HG02981 (cell line): ENCODE results near the gene KRTAP3-1.
"Not testable (repeated sequence)": the region's sequence is repeated elsewhere in the genome, so short reads cannot be mapped to it uniquely, and the experiment has no call there.

Experiments used
- ATAC-seq: cut with Tn5 transposase; IDR thresholded peaks from one replicate; pipeline ENCODE4 v1.9.1; 2021; ENCODE audit warnings: mild to moderate bottlenecking, moderate library complexity; ENCODE audit not compliant: unreplicated experiment

KRTAP3-1 gene

DNA sequence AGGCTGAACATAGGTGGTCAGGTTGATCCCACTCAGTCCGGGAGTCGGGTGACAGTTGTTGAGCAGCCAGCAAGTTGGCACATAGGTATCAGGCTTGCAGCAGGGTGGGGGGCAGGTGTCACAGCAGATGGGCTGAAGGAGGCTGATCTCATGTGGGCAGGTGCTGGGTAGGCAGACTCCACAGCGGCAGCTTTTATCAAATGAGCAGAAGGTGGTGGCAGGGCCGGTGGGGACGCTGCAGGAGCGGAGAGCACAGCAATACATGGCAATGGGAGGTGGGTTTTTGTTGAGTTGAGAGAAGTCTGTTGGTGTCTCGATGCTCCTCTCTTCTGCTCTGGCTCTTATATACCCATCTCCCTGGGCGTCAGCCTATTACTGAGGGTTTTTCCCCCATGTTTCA is at the start of gene KRTAP3-1:
Gene KRTAP3-1 (minus strand): TSS at position 318 of the 400 bp plus-strand sequence. CDS start 54 bp downstream, at position 264.
- ATAC-seq: no peak

DNA sequence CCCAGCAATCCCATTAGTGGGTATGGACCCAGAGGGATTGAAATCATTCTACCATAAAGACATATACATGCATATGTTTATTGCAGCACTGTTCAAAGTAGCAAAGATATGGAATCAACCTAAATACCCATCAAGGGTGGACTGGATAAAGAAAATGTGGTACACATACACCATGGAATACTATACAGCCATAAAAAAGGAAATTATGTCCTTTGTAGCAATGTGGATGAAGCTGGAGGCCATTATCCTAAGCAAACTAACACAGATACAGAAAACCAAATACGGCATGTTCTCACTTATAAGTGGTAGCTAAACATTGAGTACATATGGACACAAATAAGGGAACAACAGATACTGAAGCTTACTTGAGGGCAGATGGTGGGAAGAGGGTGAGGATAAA is 48.6 kb upstream of the KRTAP3-1 start:
- ATAC-seq: no peak

DNA sequence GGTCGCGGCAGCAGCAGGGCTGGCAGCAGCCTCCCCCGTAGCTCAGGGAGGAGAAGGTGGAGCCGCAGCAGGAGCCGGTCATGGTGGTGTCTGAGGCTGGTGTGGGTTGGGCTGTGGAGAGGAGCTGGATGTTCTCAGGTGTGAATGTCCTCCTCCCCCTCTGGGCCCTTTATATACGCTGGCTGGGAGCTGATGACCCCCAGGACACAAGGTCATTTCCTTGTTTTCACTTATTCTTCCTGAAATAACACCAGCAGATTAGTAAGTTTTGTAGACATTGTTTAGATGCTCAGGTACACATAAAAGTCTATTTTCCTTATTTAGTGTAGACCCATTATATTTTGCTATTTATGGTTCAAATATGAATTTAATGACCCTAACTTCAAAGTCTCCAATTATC is 46.2 kb upstream of the KRTAP3-1 start, which contains the start of gene KRTAP2-2:
Gene KRTAP2-2 (minus strand): TSS at position 101 of the 400 bp plus-strand sequence. CDS start 19 bp downstream, at position 82.
- not testable (repeated sequence) for ATAC-seq

DNA sequence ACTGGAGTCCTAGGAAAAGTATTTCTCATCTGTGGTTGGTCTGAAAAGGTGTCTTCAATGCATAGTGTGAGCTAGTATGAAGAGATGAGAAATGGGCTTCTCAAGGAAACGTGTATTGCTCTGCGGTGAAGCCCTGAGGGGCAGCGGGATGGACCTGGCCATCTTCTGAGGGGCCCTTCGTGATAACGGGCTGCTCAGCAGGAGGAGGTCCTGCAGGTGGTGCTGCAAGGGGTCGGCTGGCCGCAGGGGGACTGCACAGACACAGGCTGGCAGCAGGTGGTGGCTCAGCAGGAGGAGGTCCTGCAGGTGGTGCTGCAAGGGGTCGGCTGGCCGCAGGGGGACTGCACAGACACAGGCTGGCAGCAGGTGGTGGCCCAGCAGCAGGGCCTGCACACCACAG is 45.6 kb upstream of the KRTAP3-1 start:
- ATAC-seq: not testable (repeated sequence)

DNA sequence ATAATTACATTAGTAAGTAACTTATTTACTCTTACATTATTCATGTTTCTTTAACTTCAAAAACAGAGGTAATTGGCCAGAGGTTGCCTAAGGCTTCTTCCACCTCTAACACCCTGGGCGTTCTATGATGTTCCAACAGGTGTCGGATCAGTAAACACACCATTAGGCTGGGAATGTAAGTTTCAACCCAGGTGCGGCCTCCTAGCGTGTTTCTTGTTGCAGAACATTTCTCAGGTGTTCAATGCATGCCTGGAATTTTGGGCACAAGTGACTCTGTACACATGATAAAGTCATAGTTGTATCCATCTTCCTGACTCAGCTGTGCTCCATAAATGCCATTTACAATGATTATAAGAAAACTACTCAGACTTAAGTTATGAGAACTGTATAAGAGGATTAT is 45.1 kb upstream of the KRTAP3-1 start:
- ATAC-seq: no peak

DNA sequence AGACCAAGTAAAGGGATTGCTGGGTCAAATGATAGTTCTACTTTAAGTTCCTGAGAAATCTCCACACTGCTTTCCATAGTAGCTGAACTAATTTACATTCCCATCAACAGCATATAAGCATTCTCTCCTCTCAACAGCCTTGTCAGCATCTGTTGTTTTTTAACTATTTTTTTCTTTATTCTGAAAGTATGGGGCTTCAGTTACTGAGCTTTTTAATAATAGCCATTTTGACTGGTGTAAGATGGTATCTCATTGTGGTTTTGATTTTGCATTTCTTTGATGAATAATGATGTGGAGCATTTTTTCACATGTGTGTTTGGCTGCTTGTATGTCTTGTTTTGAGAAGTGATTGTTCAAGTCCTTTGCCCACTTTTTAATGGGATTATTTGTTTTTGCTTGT is 43.6 kb upstream of the KRTAP3-1 start:
- no peak for ATAC-seq

DNA sequence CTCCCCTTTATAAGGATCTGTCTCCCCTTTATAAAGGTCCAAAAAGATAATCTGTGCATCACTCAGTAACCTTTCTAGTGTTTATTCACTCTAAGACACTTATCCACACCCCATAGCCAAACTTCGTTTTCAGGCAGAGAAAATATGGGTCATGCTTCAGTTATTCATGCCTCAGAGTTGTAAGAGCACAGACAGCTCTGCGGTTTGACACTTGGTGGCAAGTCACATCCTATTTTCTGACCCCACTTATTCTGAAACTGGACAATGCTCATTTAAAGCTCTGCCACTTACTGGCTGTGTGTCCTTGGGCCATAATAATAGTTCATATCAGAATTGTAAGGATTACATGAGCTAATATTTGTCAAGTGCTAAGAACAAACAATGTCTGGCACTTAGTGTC is 40.2 kb upstream of the KRTAP3-1 start:
- ATAC-seq: no peak

DNA sequence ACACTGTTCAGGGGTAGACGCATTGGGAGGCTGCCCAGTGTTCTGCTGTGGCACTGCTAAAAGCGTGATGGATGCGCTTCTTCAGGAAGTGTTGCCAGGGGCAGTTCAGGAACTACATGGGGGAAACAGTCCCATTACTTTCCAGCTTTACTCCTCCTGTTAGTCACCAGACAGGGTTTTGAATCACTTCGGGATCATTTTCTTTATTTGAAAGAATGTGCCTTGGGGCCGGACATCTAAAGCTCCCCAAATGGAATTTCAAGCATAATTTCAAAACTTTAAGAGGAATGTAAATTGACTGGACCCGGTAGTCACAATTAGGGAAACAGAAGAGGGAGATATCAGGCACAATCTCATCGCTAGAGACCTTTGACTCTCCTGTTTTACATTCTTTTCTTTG is 39.5 kb upstream of the KRTAP3-1 start:
- no peak for ATAC-seq

DNA sequence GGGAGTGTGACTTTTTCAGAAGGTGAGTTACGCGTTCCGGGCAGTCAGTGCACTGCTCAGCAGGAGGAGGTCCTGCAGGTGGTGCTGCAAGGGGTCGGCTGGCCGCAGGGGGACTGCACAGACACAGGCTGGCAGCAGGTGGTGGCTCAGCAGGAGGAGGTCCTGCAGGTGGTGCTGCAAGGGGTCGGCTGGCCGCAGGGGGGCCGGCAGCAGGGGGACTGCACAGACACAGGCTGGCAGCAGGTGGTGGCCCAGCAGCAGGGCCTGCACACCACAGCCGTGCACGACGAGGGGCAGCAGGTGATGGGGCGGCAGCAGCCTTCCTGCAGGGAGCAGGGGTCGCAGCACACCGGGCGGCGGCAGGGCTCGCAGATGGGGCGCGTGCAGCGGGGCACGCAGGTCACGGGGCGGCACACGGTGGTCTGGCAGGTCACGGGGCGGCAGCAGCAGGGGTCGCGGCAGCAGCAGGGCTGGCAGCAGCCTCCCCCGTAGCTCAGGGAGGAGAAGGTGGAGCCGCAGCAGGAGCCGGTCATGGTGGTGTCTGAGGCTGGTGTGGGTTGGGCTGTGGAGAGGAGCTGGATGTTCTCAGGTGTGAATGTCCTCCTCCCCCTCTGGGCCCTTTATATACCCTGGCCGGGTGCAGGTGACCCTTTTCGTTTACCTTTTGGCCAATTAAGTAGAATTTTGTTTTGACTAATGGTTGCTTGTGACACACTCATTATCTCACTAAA is 38.0 kb upstream of the KRTAP3-1 start, which contains the start of gene KRTAP2-1:
Gene KRTAP2-1 (minus strand): TSS at position 582 of the 731 bp plus-strand sequence. CDS start 49 bp downstream, at position 533.
- ATAC-seq: not testable (repeated sequence)

DNA sequence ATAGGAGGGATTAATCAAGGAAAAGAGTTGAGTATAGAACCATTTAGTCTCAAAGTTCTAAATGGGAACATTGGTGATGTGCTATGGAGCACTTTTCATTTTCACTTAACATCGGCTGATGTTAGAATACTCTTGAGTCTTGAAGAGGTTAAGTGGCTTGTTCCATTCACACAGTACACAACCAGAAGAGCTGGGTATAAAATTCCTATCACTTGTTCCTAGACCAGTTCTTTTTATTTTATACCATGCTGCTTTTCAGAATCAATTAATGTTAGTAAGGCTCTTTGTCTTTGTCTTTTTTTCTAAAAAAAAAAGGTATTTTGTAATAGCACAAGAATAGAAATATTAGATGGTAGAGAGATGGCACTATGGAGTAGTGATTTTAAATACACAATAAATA is 34.0 kb upstream of the KRTAP3-1 start:
- ATAC-seq: no peak

DNA sequence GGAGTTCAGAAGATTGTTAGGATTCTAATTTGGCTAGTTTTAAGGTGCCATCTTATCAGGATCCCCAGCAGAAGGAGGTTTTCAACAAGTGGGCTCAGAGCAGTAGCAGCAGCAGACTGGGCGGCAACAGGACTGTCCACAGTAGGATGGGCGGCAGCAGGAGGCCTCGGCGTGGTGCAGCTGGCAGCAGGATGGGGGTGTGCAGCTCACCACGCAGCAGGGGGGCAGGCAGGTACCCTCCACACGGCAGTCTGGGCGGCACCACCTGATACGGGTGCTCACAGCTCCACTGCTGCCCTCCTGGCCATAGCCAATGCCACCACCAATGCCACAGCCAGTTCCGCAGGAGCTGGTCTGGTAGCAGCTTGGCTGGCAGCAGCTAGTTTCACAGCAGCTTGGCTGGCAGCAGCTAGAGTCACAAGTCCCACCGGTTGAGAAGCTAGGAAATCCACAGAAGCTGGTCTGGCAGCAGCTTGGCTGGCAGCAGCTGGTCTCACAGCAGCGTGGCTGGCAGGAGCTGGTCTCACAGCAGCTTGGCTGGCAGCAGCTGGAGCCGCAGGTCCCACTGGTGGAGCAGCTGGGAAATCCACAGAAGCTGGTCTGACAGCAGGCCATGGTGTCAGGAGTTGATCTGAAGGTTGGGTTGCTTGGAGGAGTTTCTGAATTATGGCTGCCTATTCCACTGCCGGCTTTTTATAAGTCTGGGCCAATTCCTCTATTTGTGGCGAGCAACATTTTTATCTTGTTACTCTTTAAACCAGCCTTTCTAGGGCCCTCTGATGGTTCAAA is 32.0 kb upstream of the KRTAP3-1 start, which contains the start of gene KRTAP1-1:
Gene KRTAP1-1 (minus strand): TSS at position 668 of the 789 bp plus-strand sequence. CDS start 53 bp downstream, at position 615.
- ATAC-seq: not testable (repeated sequence)

DNA sequence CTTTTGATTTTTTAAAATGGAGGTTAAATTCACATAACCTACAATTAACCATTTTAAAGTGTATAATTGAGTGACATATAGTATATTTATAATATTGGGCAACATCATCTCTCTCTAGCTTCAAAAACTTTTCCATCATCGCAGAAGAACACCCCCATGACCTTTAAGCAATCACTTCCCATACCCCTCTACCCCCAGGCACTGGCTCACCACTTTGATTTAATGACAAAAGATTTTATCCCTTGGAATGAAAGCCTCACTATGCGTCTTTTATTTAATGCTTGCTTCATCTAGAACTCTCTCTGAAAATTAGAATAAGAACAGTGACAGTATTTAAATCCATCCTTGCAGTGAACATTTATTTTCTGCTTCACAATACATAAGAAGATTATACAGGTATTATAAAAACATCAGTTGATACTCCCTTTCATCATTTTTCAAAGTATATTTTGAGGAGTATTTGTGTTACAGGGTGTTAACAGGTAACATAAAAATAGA is 29.0 kb upstream of the KRTAP3-1 start:
- ATAC-seq: no peak

DNA sequence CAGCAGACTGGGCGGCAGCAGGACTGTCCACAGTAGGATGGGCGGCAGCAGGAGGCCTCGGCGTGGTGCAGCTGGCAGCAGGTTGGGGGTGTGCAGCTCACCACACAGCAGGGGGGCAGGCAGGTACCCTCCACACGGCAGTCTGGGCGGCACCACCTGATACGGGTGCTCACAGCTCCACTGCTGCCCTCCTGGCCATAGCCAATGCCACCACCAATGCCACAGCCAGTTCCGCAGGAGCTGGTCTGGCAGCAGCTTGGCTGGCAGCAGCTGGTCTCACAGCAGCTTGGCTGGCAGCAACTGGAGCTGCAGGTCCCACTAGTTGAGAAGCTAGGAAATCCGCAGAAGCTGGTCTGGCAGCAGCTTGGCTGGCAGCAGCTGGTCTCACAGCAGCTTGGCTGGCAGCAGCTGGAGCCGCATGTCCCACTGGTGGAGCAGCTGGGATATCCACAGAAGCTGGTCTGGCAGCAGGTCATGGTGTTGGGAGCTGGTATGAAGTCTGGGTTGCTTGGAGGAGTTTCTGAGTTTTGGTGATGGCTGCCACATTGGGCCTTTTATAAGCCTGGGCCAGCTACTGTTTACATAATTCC is 25.5 kb upstream of the KRTAP3-1 start, which contains the start of gene KRTAP1-3:
Gene KRTAP1-3 (minus strand): TSS at position 529 of the 590 bp plus-strand sequence. CDS start 53 bp downstream, at position 476.
- not testable (repeated sequence) for ATAC-seq

DNA sequence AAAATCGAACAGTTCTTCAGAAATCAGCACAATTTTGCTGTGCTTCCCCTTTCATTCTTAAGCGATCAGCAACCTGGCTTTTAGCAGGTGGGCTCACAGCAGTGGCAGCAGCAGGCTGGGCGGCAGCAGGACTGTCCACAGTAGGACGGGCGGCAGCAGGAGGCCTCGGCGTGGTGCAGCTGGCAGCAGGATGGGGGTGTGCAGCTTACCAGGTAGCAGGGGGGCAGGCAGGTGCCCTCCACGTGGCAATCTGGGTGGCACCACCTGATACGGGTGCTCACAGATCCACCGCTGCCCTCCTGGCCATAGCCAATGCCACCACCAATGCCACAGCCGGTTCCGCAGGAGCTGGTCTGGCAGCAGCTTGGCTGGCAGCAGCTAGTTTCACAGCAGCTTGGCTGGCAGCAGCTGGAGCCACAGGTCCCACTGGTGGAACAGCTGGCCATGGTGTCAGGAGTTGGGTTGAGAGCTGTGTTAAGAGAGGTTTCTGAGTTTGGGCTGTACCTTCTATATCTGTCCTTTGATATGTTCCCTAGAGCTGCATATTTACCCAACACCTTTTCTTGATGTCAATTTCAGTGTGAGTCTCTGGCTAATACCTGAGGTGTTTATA is 20.8 kb upstream of the KRTAP3-1 start, which contains the start of gene KRTAP1-4:
Gene KRTAP1-4 (minus strand): TSS at position 563 of the 613 bp plus-strand sequence. CDS start 117 bp downstream, at position 446.
- ATAC-seq: no peak

DNA sequence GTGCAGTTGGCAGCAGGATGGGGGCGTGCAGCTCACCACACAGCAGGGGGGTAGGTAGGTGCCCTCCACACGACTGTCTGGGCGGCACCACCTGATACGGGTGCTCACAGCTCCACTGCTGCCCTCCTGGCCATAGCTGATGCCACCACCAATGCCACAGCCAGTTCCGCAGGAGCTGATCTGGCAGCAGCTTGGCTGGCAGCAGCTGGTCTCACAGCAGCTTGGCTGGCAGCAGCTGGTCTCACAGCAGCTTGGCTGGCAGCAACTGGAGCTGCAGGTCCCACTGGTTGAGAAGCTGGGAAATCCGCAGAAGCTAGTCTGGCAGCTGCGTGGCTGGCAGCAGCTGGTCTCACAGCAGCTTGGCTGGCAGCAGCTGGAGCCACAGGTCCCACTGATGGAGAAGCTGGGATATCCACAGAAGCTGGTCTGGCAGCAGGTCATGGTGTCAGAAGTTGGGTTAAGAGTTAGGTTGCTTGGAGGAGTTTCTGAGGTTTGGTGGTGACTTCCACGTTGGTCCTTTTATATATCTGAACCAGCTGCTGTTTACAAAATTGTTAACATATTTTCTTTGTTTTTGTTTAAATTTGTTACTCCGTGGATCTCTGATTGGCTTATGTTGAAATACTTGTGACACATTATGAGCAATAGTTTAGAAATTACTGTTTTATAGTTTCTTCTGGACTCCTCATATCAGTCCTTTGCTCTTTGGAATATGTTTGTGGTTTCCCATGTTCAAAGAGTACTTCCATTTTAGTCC is 18.0 kb upstream of the KRTAP3-1 start, which contains the start of gene KRTAP1-5:
Gene KRTAP1-5 (minus strand): TSS at position 494 of the 757 bp plus-strand sequence. CDS start 53 bp downstream, at position 441.
- ATAC-seq: no peak

DNA sequence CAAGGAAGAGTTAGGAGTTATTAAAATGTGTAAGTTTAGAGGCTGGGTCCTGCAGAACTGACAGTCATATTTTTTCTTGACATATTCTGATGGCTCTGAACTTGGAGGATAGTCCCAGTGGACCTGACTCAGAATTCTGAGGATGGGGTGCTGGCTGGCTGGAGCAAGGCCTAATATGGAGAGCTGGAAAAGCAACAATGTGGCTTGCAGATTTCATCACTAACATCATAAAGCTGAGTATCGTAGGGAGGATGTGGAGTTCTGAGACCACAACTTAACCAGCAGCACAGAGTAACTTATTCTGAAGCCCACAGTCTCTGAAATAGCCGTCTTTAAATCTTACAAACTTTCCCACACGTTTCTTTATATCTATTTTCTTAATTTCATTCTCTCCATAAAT is 15.8 kb upstream of the KRTAP3-1 start:
- no peak for ATAC-seq

DNA sequence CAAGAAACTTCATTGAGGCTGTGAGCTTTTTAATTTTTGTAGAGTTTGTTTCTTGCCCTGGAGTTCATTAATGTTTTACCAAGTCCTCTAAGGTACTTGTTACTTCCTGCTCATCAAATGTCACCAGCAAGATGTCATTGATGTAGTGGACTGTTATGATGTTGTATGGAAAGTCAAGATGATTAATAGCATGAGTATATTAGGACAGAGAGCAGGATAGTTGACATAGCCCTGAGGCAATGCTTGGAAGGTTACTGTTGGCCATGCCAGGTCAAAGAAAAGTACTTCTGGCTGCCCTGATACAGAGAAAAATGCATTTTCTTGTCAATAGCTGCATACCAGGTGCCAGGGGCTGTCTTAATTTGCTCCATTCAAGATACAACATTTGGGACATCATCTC is 11.4 kb upstream of the KRTAP3-1 start:
- ATAC-seq: no peak

DNA sequence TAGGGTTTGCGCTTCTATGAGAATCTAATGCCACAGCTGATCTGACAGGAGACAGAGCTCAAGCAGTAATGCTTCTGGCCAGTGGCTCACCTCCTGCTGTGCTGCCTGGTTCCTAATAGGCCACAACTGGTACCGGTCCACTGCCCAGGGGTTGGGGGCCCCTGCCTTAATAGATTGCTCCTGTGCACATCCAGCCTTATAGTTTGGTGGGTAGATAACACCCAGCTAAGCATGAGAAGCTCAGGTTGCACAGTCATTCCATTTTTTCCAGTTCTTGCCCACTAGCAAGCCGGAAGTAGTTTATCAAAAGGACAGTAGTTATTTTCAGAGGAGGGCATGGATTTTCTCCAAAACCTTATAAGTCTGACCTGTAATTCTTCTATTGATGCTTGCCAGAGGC is 10.5 kb upstream of the KRTAP3-1 start:
- ATAC-seq: no peak

DNA sequence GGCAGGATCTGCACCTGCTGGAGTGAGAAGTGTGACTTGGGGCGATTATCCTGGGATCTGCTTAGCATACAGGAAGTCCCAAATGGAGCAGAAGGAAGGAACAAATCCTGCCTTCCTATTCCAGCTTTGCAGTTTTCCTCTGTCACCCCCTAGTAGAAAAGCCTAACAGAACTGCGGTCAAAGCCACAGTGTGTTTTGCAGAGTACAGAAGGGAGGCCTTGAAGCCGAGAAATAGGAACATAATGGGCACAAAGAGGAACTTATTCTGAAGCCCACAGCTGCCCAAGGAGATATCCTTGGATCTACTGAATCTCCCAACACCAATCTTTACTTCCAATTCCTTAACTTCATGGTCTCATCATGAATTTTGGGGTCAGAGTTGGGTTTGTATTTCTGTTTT is 9.6 kb upstream of the KRTAP3-1 start:
- no peak for ATAC-seq
